HFF-Myc (cell line): Measurements from ENCODE around the gene SHB.
"Not testable (repeated sequence)": the region's sequence is repeated elsewhere in the genome, so short reads cannot be mapped to it uniquely, and the experiment has no call there.

ENCODE experiments used
- DNase-seq: peaks from one replicate; pipeline ENCODE4 v3.0.0-alpha.2; 2011; ENCODE audit warnings: low read depth; ENCODE audit errors: extremely low read depth
- H3K4me3 ChIP-seq: replicated peaks from 2 replicates; pipeline ENCODE4 v1.5.1; 2011; ENCODE audit warnings: low read depth, mild to moderate bottlenecking, control low read depth, low read length
- TF ChIP-seq, protein P1 (sequence below): IDR thresholded peaks from 2 replicates; pipeline ENCODE4 v1.5.1; 2012; ENCODE audit warnings: mild to moderate bottlenecking, low read depth, low read length, control low read depth; ENCODE audit errors: missing control alignments

SHB gene

DNA sequence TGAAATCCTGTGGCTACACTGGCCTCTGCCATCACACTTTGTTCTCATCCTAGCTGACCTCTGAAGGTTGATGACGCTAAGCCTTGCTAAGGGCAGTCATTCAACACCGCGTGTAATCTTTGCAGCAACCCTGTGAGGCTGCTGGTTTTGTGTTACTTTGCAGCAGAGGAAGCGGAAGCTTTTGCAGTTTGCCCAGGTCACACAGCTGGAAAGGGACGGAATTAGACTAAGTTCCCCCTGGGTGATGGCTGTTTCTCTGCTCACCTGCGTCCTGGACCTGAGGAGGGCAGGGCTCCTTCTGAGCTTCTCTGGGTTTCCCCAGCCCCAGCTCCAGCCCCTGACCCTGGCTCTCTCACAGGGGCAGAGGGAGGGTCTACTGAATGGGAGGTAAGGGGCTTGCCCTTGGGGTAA is 157.8 kb downstream of the SHB start:
- no peak overlapping the region for H3K4me3 ChIP-seq
- DNase-seq: no peak

DNA sequence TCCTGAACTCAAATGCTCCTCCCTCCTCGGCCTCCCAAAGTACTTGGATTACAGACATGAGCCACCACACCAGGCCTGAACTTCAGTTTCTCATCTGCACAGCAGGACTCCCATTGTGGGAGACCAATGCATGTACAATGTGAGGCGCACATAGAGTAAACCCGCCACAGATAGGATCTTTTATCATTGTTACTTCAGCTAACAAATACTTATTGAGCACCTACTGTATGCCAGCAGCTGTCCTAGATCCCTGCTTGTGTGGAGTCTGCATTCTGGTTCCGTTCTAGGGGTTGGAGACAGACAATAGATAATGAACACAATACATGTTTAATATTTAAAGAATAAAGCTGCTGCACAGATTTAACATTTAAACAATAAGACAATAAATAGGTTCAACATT is 158.8 kb downstream of the SHB start:
- no peak for DNase-seq
- H3K4me3 ChIP-seq: no peak overlapping the region
- TF ChIP-seq, protein P1, sequence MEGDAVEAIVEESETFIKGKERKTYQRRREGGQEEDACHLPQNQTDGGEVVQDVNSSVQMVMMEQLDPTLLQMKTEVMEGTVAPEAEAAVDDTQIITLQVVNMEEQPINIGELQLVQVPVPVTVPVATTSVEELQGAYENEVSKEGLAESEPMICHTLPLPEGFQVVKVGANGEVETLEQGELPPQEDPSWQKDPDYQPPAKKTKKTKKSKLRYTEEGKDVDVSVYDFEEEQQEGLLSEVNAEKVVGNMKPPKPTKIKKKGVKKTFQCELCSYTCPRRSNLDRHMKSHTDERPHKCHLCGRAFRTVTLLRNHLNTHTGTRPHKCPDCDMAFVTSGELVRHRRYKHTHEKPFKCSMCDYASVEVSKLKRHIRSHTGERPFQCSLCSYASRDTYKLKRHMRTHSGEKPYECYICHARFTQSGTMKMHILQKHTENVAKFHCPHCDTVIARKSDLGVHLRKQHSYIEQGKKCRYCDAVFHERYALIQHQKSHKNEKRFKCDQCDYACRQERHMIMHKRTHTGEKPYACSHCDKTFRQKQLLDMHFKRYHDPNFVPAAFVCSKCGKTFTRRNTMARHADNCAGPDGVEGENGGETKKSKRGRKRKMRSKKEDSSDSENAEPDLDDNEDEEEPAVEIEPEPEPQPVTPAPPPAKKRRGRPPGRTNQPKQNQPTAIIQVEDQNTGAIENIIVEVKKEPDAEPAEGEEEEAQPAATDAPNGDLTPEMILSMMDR: no peak

More for the DNA sequence above, 157.8 kb downstream of the SHB start:
- TF ChIP-seq, protein P1: no peak

DNA sequence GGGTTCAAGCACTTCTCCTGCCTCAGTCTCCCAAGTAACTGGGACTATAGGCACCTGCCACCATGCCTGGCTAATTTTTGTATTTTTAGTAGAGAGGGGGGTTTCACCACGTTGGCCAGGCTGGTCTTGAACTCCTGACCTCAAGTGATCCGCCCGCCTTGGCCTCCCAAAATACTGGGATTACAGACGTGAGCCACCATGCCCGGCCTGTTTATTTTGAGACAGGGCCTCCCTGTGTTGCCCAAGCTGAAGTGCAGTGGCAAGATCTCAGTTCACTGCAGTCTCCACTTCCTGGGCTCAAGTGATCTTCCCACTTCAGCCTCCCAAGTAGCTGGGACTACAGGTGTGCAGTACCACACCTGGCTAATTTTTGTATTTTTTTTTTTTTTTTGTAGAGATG is 159.2 kb downstream of the SHB start:
- H3K4me3 ChIP-seq, DNase-seq: not testable (repeated sequence)

DNA sequence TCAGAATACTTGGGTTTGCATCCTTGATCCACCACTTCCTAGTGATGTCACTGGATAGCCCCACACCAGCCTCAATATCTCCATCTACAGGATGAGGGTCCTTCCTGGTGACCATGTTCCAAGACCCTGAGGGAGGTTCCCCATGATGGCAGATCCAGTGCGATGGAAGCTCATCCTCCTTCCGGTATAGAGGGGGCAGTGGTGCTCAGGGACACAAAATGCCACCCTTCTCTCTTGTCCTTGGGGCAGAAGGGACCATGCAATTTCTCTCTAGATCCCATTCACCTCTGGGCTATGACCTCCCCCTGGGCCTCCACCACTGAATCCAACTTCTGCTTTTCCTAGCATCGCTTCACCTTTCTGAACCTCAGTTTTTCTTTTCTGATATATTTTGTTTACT is 159.7 kb downstream of the SHB start:
- no peak overlapping the region for H3K4me3 ChIP-seq
- DNase-seq: no peak
- TF ChIP-seq, protein P1: no peak

DNA sequence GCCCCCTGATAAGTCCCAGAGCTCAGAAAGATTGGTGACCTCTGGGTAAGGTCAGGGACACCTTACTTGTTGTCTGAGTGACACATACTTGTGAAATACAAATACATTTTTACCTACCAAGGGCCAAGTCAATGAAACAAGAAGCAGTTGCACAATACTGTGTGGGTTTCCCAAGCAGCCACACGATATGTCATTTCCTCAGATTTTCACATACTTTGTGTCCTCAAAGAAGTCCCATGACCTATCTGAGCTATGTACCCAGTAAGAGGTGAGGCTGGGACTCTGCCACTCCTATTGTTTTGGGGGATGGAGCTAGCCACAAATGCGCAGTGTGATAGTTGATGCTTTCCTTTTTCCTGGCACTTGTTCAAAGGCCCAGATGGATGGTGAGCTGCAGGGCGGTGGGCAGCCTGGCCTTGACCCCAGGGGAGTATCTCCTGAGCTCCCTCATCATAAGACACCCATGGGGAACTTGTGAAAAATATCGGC is 160.3 kb downstream of the SHB start:
- no peak overlapping the region for H3K4me3 ChIP-seq
- DNase-seq: no peak
- TF ChIP-seq, protein P1: no peak

DNA sequence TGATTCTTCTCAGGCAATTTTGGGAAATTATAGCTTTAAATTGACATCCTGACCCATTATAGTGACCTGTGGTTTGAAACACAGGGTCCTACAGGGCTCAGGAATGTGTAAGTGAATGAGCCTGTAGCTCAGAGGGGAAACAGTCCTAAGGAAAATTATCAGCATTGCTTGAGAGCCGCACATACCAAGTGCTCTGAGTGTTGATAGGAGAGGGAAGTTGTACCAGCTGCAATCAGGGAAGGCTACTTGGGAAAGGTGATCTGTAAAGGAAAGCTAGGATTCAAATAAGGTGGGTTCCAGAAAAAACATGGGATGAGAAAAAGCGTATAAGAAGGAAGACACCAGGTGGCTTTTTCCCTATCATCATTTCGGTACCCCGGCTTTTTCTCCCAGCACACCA is 160.7 kb downstream of the SHB start:
- DNase-seq: no peak
- TF ChIP-seq, protein P1: no peak
- H3K4me3 ChIP-seq: no peak overlapping the region

DNA sequence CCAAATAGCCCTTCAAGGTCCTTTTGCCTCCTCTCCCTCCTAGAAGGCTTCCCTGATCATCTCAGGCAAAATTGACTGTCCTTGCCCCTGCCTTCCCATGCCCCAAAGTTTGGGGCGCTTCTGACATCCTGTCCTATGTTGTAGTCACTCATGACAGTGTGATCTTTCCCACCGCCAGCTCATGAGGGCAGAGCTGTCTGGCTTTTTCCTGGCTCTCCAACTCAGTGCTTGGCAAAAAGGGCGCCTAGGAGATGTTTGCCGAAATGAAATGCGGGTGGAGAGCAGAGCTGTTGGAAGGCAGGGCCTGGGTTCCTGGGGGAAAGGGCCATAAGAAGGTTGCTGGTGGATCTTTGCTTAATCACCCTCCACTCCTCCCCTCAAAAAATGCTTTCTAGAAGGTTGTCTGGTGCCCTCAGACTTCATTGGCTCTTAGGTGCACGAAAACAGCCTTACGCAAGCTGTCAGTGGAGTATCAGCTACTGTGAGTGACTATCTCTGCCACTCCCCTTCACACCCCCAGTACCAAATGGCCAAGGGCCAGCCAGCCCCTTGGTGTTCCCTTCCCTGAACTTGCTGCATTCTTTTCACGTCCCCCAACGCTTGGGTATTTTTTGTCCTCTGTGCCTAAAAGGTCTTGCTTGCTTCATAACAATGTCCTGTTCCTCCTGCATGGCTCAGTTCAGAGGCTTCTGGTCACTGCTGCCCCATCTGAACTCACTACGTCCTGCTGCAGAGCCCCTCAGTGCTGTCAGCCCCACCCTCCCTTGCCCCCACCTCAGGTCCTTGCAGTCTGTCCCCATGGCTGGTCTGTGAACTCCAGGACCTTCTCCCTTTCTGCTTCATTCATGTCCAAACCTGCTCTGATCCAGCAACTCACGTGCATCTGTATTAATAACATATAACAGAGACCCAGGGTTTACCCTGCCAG is 162.5 kb downstream of the SHB start:
- TF ChIP-seq, protein P1: no peak

More for the DNA sequence above, 162.5 kb downstream of the SHB start:
- no peak for DNase-seq
- H3K4me3 ChIP-seq: no peak overlapping the region
